Neural cell (in vitro differentiated cells): Measurements from ENCODE around the gene IL11. TPM values are rescaled to one million over a fixed set of nuclear protein-coding genes. Genes with fewer than 3 reads are reported as not detected.

Source experiments
- H2AFZ ChIP-seq: fragments of 200-600, 300-800 bp; sonication (generic), shearing (Covaris generic); 2 replicates; pipeline ENCODE4 v1.6.0; 2014; ENCODE audit warnings: low read depth, mild to moderate bottlenecking, antibody characterized with exemption, low read length, moderate library complexity
- H3F3A ChIP-seq: fragments of 200-600 bp; shearing (Covaris generic); 2 replicates; pipeline ENCODE4 v1.6.1; 2016; ENCODE audit warnings: mild to moderate bottlenecking, moderate library complexity, mixed read lengths, antibody characterized with exemption, low read length; ENCODE audit not compliant: insufficient read depth, poor library complexity, severe bottlenecking
- H3K27ac ChIP-seq: fragments of 200-600, 300-800 bp; sonication (generic), shearing (Covaris generic); 2 replicates; pipeline ENCODE4 v1.5.1; 2014; ENCODE audit warnings: mild to moderate bottlenecking, low read length, moderate library complexity
- H3K27me3 ChIP-seq: fragments of 300-800, 200-600 bp; sonication (generic), shearing (Covaris generic); 2 replicates; pipeline ENCODE4 v1.6.0; 2014; ENCODE audit warnings: mild to moderate bottlenecking, low read depth, low read length, moderate library complexity; ENCODE audit not compliant: insufficient read depth
- H3K36me3 ChIP-seq: fragments of 300-800, 200-600 bp; sonication (generic), shearing (Covaris generic); 2 replicates; pipeline ENCODE4 v1.5.1; 2014; ENCODE audit warnings: mild to moderate bottlenecking, antibody characterized with exemption, low read length, moderate library complexity; ENCODE audit not compliant: insufficient read depth
- H3K4me2 ChIP-seq: fragments of 300-800, 200-600 bp; sonication (generic), shearing (Covaris generic); 2 replicates; pipeline ENCODE4 v1.6.0; 2014; ENCODE audit warnings: mild to moderate bottlenecking, low read length
- H3K4me3 ChIP-seq: fragments of 300-800, 200-600 bp; sonication (generic), shearing (Covaris generic); 2 replicates; pipeline ENCODE4 v1.5.1; 2014; ENCODE audit warnings: mild to moderate bottlenecking, low read length, moderate library complexity
- H3K79me2 ChIP-seq: fragments of 200-600 bp; shearing (Covaris generic); replicated peaks from 2 replicates; pipeline ENCODE4 v1.6.0; 2014; ENCODE audit warnings: mild to moderate bottlenecking, low read length, moderate library complexity; ENCODE audit not compliant: insufficient read depth
- H3K9ac ChIP-seq: fragments of 300-800, 200-600 bp; sonication (generic), shearing (Covaris generic); 2 replicates; pipeline ENCODE4 v1.6.1; 2016; ENCODE audit warnings: mild to moderate bottlenecking, low read length, mixed read lengths
- H3K9me2 ChIP-seq: fragments of 200-600 bp; shearing (Covaris generic); 2 replicates; pipeline ENCODE4 v1.6.1; 2016; ENCODE audit warnings: mild to moderate bottlenecking, low read length, mixed read lengths; ENCODE audit not compliant: insufficient read depth
- H3K9me3 ChIP-seq: fragments of 200-600, 300-800 bp; sonication (generic), shearing (Covaris generic); 2 replicates; pipeline ENCODE4 v1.6.1; 2016; ENCODE audit warnings: mild to moderate bottlenecking, mixed run types, low read length, moderate library complexity, mixed read lengths
- H4K20me1 ChIP-seq: fragments of 200-600 bp; shearing (Covaris generic); 2 replicates; pipeline ENCODE4 v1.6.1; 2016; ENCODE audit warnings: mild to moderate bottlenecking, mixed run types; ENCODE audit not compliant: insufficient read depth
- CTCF ChIP-seq: fragments of 450-650 bp; IDR thresholded peaks from 2 replicates; pipeline ENCODE4 v1.5.1; 2014; ENCODE audit warnings: antibody characterized with exemption, mild to moderate bottlenecking, moderate library complexity; ENCODE audit not compliant: poor library complexity, severe bottlenecking
- EP300 ChIP-seq: fragments of 450-650 bp; conservative IDR thresholded peaks from 2 replicates; pipeline ENCODE4 v1.6.1; 2014; ENCODE audit warnings: antibody characterized with exemption, mild to moderate bottlenecking, moderate library complexity; ENCODE audit not compliant: poor library complexity, severe bottlenecking
- EZH2 ChIP-seq: fragments of 200-600, 300-800 bp; shearing (Covaris generic), sonication (generic); IDR thresholded peaks from 2 replicates; pipeline ENCODE4 v1.6.1; 2014; ENCODE audit warnings: antibody characterized with exemption, low read length, borderline replicate concordance, mild to moderate bottlenecking; ENCODE audit not compliant: insufficient read depth, poor library complexity, severe bottlenecking
- MXI1 ChIP-seq: fragments of 450-650 bp; conservative IDR thresholded peaks from 2 replicates; pipeline ENCODE4 v1.6.1; 2014; ENCODE audit warnings: antibody characterized with exemption, mild to moderate bottlenecking; ENCODE audit not compliant: poor library complexity, severe bottlenecking
- POLR2AphosphoS5 ChIP-seq: IDR thresholded peaks from 2 replicates; pipeline ENCODE4 v1.6.1; 2012
- RAD21 ChIP-seq: fragments of 450-650 bp; conservative IDR thresholded peaks from 2 replicates; pipeline ENCODE4 v1.6.1; 2014; ENCODE audit warnings: antibody characterized with exemption, mild to moderate bottlenecking, moderate library complexity
- REST ChIP-seq: IDR thresholded peaks from 2 replicates; pipeline ENCODE4 v1.6.1; 2012; ENCODE audit warnings: borderline replicate concordance
- SMC3 ChIP-seq: fragments of 450-650 bp; conservative IDR thresholded peaks from 2 replicates; pipeline ENCODE4 v1.6.1; 2014; ENCODE audit warnings: antibody characterized with exemption, mild to moderate bottlenecking, moderate library complexity; ENCODE audit not compliant: poor library complexity
- TAF1 ChIP-seq: IDR thresholded peaks from 2 replicates; pipeline ENCODE4 v1.6.1; 2012; ENCODE audit warnings: low read depth
- polyA plus RNA-seq: library from polyadenylated mRNA; depleted of rRNA; stranded (reverse); fragments of >200 nt; gene quantifications from 2 replicates; pipeline ENCODE4 v1.2.3, GENCODE V29; 2014

IL11 gene
- polyA plus RNA-seq, 1 donor from 2014 or later = 0.62 TPM

DNA sequence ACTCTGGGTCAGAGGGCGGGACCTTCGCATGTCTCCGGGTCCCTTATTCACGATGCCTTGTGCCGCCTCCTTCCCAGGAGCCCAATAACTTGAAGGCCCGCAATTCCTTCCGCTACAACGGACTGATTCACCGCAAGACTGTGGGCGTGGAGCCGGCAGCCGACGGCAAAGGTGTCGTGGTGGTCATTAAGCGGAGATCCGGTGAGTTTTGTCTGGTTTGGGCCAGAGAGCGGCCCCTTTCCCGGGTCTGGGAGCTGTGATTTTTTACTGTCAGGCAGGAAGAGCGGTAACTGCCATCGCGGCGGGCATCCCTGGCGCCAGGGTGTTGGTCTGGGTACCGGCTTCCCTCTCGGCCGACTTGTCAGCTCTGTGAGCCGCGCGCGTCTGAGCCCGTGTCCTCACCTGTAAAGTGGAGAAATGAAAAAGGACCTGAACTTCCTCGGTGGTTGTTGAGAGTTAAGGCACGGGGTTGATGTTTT lies 16.3 kb upstream of the IL11 start:
- peak overlapping the region; percentile 88 for H3K4me3 ChIP-seq
- H3K79me2 ChIP-seq = peaks cover 22% of the 10 kb centered on the region
- no peak for TF ChIP-seq TAF1
- no peak for TF ChIP-seq REST
- TF ChIP-seq CTCF = no peak
- no peak for TF ChIP-seq EZH2
- TF ChIP-seq POLR2AphosphoS5 = no peak
- no peak for TF ChIP-seq RAD21
- no peak for TF ChIP-seq SMC3
- no peak for TF ChIP-seq EP300
- TF ChIP-seq MXI1 = no peak
- H3K9ac ChIP-seq = peak overlapping the region; percentile 92
- H3K36me3 ChIP-seq = no peaks in the 10 kb centered on the region
- no peak overlapping the region for H2AFZ ChIP-seq
- peaks cover 3% of the 10 kb centered on the region for H3K27me3 ChIP-seq
- no peaks in the 10 kb centered on the region for H3K9me3 ChIP-seq
- H3K4me2 ChIP-seq = peak overlapping the region; percentile 98
- no peaks in the 10 kb centered on the region for H3F3A ChIP-seq
- peak overlapping the region; percentile 86 for H3K27ac ChIP-seq
- H3K9me2 ChIP-seq = no peaks in the 10 kb centered on the region
- peaks cover 21% of the 10 kb centered on the region for H4K20me1 ChIP-seq

DNA sequence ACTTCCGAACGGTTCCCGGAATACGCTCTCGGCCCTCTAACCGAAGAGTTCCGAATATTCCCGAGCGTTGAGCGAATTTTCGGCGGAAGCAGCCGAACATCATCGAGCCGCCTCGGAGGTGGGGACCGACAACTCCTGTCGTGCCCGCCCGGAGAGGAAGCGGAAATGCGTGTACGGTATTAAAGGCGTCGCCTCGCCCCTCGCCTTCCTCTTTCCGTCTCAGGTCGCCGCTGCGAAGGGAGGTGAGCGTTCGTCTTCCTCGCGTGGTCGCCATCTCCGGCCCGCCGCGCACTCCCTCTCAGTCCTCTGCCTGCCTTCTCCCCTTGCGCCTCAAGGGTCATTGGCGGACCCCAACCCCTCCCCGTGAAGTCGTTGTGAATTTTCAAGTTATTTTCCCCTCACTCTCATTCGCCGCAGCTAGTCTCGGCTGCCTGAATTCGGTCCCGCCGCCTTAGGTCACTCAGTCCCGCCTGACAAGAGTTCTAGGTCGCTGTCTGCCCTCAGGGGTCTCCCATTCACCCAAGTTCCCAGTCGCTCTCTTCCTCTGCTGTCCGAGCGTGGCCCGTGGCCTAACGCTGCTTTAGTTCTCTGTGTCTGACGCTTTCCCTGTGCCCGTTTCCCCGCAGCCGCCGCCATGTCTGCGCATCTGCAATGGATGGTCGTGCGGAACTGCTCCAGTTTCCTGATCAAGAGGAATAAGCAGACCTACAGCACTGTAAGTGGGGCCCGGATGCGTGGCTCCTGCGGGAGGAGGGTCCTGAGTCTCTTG lies 15.6 kb upstream of the IL11 start, which contains the start of gene RPL28:
Gene RPL28, plus strand, starts transcription at position 209 of the 769 bp plus-strand sequence. Its CDS starts 426 bp downstream, at position 635.
- Histone ChIP-seq H4K20me1 (peaks cover 21% of the 10 kb centered on the region), H3F3A (no peaks in the 10 kb centered on the region), H3K27ac (peak within 1 kb of the TSS; percentile 86), H2AFZ (peak within 1 kb of the TSS; percentile 16), H3K27me3 (peaks cover 3% of the 10 kb centered on the region), H3K9me2 (no peaks in the 10 kb centered on the region), H3K36me3 (no peaks in the 10 kb centered on the region), H3K9ac (peak within 1 kb of the TSS; percentile 92), H3K4me3 (peak within 1 kb of the TSS; percentile 88), H3K4me2 (peak within 1 kb of the TSS; percentile 98), H3K9me3 (no peaks in the 10 kb centered on the region), H3K79me2 (peaks cover 22% of the 10 kb centered on the region)
- peak; percentile 100 for TF ChIP-seq POLR2AphosphoS5
- peak; percentile 100 for TF ChIP-seq TAF1
- TF ChIP-seq EP300 = no peak
- TF ChIP-seq EZH2 = no peak
- TF ChIP-seq SMC3 = peak; percentile 66
- TF ChIP-seq CTCF = peak; percentile 8
- TF ChIP-seq RAD21 = peak; percentile 60
- peak; percentile 89 for TF ChIP-seq MXI1
- TF ChIP-seq REST = peak; percentile 98
